ENCODE measurements around the gene APLP1. TPM values are rescaled to one million over a fixed set of nuclear protein-coding genes. Genes with fewer than 3 reads are reported as not detected.

The APLP1 gene
- total RNA-seq, 1 experiment from 2014 or later: 14.9 TPM

DNA sequence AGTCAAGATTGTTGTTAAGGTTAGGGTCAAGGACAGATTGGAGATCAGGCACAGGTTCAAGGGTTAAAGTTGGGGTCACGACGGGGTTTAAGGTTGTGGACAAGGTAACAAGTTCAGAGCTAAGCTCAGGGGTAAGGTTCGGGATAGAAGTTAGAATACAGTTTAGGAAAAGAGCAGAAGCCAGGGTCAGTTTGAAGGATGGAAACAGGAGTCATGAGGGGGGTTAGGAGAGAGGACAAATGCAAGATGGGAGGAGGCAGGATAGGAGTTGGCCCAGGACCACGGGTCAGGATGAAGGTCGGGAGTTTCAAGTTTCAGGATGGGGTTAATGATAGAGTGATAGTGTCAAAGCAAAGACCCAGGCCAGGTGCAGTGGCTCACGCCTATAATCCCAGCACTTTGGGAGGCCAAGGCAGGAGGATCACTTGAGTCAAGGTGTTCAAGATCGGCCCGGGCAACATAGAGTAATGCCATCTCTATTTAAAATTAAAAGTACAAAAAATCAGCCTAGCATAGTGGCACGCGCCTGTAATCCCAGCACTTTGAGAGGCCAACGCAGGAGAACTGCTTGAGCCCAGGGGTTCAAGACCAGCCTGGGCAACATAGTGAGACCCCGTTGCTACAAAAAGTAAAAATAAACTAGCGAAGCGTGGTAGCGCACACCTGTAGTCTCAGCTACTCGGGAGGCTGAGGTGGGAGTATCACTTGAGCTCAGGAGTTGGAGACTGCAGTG lies 23.7 kb upstream of the APLP1 start:
- ChIA-PET POLR2A (ENCODE audit: low non-redundant PET) (no interaction called here), CTCF (no interaction called here)
- no TSS peak for BruUV-seq (replicated peaks)
- Histone ChIP-seq H3K36me3 (ENCODE audit: insufficient read depth, low read length, poor library complexity, severe bottlenecking) (no peaks in the 10 kb centered on the region), H3K4me1 (ENCODE audit: insufficient read depth, low read length, poor library complexity, severe bottlenecking) (no peaks in the 10 kb centered on the region), H3K9me3 (ENCODE audit: low read depth, low read length, poor library complexity, severe bottlenecking) (no peaks in the 10 kb centered on the region), H3K27ac (ENCODE audit: low read depth, low read length, poor library complexity, severe bottlenecking) (no peak overlapping the region), H3K4me3 (ENCODE audit: low read depth, low read length, poor library complexity, severe bottlenecking) (no peak overlapping the region), H3K27me3 (replicated peaks; ENCODE audit: insufficient read depth, low read depth, low read length, poor library complexity) (peaks cover 64% of the 10 kb centered on the region)
- DNase-seq (ENCODE audit: low spot score): no peak
- intact Hi-C loops (cut with micrococcal nuclease; ENCODE audit: unreplicated experiment): no loop called here
- TF ChIP-seq, protein P1, sequence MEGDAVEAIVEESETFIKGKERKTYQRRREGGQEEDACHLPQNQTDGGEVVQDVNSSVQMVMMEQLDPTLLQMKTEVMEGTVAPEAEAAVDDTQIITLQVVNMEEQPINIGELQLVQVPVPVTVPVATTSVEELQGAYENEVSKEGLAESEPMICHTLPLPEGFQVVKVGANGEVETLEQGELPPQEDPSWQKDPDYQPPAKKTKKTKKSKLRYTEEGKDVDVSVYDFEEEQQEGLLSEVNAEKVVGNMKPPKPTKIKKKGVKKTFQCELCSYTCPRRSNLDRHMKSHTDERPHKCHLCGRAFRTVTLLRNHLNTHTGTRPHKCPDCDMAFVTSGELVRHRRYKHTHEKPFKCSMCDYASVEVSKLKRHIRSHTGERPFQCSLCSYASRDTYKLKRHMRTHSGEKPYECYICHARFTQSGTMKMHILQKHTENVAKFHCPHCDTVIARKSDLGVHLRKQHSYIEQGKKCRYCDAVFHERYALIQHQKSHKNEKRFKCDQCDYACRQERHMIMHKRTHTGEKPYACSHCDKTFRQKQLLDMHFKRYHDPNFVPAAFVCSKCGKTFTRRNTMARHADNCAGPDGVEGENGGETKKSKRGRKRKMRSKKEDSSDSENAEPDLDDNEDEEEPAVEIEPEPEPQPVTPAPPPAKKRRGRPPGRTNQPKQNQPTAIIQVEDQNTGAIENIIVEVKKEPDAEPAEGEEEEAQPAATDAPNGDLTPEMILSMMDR (conservative IDR thresholded peaks at IDR 0.05; ENCODE audit: low read depth, low read length): no peak
- TF ChIP-seq EZH2 (IDR thresholded peaks at IDR 0.05; ENCODE audit: borderline replicate concordance, low read depth, low read length, poor library complexity, severe bottlenecking): no peak

DNA sequence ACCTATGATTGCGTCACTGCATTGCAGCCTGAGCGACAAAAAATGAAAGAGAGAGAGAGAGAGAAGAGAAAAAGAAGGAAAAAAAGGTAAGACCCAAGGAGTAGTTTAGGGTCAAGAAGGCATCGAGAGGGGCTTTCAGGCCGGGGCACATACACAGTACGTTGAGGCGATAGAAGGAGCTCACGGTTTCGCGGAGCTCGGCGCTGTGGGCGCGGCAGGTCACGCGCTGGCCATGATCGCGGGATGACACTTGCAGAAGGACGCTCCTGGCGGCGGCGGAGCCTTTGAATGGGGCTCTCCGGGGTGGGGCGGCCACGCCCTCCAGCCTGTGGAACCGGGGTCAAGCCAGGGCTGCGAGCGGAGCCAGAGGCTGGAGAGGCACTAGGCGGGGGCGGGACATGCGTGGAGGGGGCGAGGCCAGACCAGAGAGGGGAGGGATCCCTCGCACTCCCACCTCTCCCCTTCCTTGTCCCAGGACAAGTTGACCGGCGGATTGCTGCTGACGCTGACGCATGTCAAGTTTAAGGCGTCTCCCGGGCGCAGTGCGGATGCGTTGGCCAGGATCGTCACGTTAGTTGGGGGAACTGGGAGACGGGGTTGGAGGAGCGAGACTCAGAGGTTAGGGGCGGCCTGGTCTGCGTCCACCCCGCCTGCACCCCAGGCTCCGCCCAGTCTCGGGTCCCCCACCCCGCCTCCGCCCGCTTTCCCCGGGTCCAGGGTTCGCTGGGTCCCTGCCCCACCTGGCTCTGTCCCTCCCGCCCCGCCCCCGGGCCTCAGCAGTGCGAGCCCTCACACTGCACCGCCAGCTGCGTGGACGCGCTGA lies 22.9 kb upstream of the APLP1 start:
- peaks cover 64% of the 10 kb centered on the region for H3K27me3 ChIP-seq (replicated peaks; ENCODE audit: insufficient read depth, low read depth, low read length, poor library complexity)
- H3K4me1 ChIP-seq (ENCODE audit: insufficient read depth, low read length, poor library complexity, severe bottlenecking): no peaks in the 10 kb centered on the region
- H3K9me3 ChIP-seq (ENCODE audit: low read depth, low read length, poor library complexity, severe bottlenecking): no peaks in the 10 kb centered on the region
- ChIA-PET POLR2A (ENCODE audit: low non-redundant PET) (interaction anchor here (0.5 kb wide), 1 partner anchor 150 kb away, joined by 16 read pairs; no protein-coding TSS in a partner anchor), CTCF (no interaction called here)
- H3K36me3 ChIP-seq (ENCODE audit: insufficient read depth, low read length, poor library complexity, severe bottlenecking): no peaks in the 10 kb centered on the region
- intact Hi-C loops (cut with micrococcal nuclease; ENCODE audit: unreplicated experiment): no loop called here
- no peak overlapping the region for H3K27ac ChIP-seq (ENCODE audit: low read depth, low read length, poor library complexity, severe bottlenecking)
- H3K4me3 ChIP-seq (ENCODE audit: low read depth, low read length, poor library complexity, severe bottlenecking): no peak overlapping the region
- TF ChIP-seq, protein P1 (conservative IDR thresholded peaks at IDR 0.05; ENCODE audit: low read depth, low read length): no peak
- TF ChIP-seq EZH2 (IDR thresholded peaks at IDR 0.05; ENCODE audit: borderline replicate concordance, low read depth, low read length, poor library complexity, severe bottlenecking): no peak
- no peak for DNase-seq (ENCODE audit: low spot score)
- BruUV-seq (replicated peaks): no TSS peak

DNA sequence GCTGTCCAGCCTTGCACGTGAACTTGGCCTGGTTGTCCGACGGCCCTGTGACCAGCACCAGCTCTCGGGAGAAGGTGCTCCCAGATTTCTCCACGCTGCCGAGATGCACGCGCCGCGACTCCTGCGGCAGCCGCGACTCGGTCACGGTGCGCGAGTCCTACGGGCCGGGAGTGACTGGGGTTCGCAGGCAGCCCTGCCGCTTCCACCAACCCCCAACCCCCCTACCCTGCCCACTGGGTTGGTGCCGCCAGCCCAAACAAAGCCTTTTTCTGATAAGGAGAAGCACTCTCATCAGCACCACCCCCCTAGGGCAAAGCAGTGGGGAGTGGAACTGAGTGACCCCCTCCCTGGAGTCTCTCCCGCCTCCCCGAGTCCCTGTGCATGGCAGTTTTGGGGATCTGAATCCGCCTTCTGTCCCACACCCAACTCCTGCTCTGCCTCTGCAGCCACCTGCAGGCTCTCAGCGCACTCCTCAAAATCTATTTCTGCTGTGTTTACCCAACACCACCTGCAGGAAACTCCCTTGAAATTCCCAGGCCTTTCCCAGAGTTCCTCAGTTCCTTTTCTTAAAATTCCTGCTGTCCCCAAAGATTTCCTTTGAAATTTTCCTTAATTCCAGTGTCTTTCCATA lies 22.2 kb upstream of the APLP1 start:
- TF ChIP-seq EZH2 (IDR thresholded peaks at IDR 0.05; ENCODE audit: borderline replicate concordance, low read depth, low read length, poor library complexity, severe bottlenecking): no peak
- TF ChIP-seq, protein P1 (conservative IDR thresholded peaks at IDR 0.05; ENCODE audit: low read depth, low read length): no peak
- ChIA-PET CTCF (no interaction called here), POLR2A (ENCODE audit: low non-redundant PET) (no interaction called here)
- Histone ChIP-seq H3K4me3 (ENCODE audit: low read depth, low read length, poor library complexity, severe bottlenecking) (no peak overlapping the region), H3K9me3 (ENCODE audit: low read depth, low read length, poor library complexity, severe bottlenecking) (no peaks in the 10 kb centered on the region), H3K27ac (ENCODE audit: low read depth, low read length, poor library complexity, severe bottlenecking) (no peak overlapping the region), H3K36me3 (ENCODE audit: insufficient read depth, low read length, poor library complexity, severe bottlenecking) (no peaks in the 10 kb centered on the region), H3K4me1 (ENCODE audit: insufficient read depth, low read length, poor library complexity, severe bottlenecking) (no peaks in the 10 kb centered on the region), H3K27me3 (replicated peaks; ENCODE audit: insufficient read depth, low read depth, low read length, poor library complexity) (peaks cover 68% of the 10 kb centered on the region)
- no TSS peak for BruUV-seq (replicated peaks)
- intact Hi-C loops (cut with micrococcal nuclease; ENCODE audit: unreplicated experiment): no loop called here
- no peak for DNase-seq (ENCODE audit: low spot score)
